Right lung (tissue), 5 donors: ENCODE results near the gene ZNF318. TPM values are rescaled to one million over a fixed set of nuclear protein-coding genes. Genes with fewer than 3 reads are reported as not detected.
"Not testable (repeated sequence)": the region's sequence is repeated elsewhere in the genome, so short reads cannot be mapped to it uniquely, and the experiment has no call there.

Experiments used
- DNase-seq, 2 donors: peaks; one replicate each; pipeline ENCODE4 v3.0.0-alpha.2; 2013
- polyA plus RNA-seq, 5 donors: library from polyadenylated mRNA; unstranded; fragments of 120-200 nt; gene quantifications; one replicate each; pipeline versions ENCODE4 v1.2.1 to v1.2.3, GENCODE V29; 2013; ENCODE audit warnings: inconsistent platforms in 1 of 5, low replicate concordance in 1 of 5; ENCODE audit not compliant: insufficient read length in 5 of 5, insufficient read depth in 1 of 5

ZNF318 gene
- polyA plus RNA-seq, 5 donors: 25.8 to 35.4 (median 31.6) TPM

- DNase-seq: no peak
Measured at GRCh38 chr6:43389730-43390295, 20.4 kb upstream of the ZNF318 start.

GRCh38 chr6:43386492-43386891 lies 17.0 kb upstream of the ZNF318 start:
- DNase-seq: no peak

GRCh38 chr6:43383021-43383667 lies 13.7 kb upstream of the ZNF318 start:
- DNase-seq: no peak

GRCh38 chr6:43380858-43381257 lies 11.4 kb upstream of the ZNF318 start:
- DNase-seq: not testable (repeated sequence)

GRCh38 chr6:43378631-43379030 lies 9.2 kb upstream of the ZNF318 start:
- DNase-seq: no peak

GRCh38 chr6:43377710-43378229 lies 8.3 kb upstream of the ZNF318 start:
- no peak for DNase-seq

- DNase-seq: no peak
Measured at GRCh38 chr6:43376551-43376981, 7.1 kb upstream of the ZNF318 start.

GRCh38 chr6:43375693-43376092 lies 6.2 kb upstream of the ZNF318 start:
- DNase-seq: no peak

- no peak for DNase-seq
Measured at GRCh38 chr6:43373252-43373875, 3.9 kb upstream of the ZNF318 start.

GRCh38 chr6:43370003-43370580 lies 645 bp upstream of the ZNF318 start:
- DNase-seq: not testable (repeated sequence)

- peak; percentile 38 to 42 for DNase-seq
Measured at GRCh38 chr6:43368259-43369160, 937 bp downstream of the ZNF318 start.

- no peak for DNase-seq
Measured at GRCh38 chr6:43367245-43367984, 2.0 kb downstream of the ZNF318 start.

GRCh38 chr6:43361269-43361668 lies 8.2 kb downstream of the ZNF318 start:
- no peak for DNase-seq

GRCh38 chr6:43359831-43360230 lies 9.6 kb downstream of the ZNF318 start:
- DNase-seq: no peak

- DNase-seq: no peak
Measured at GRCh38 chr6:43359381-43359780, 10.1 kb downstream of the ZNF318 start.

GRCh38 chr6:43355862-43356590 lies 13.4 kb downstream of the ZNF318 start:
- DNase-seq: no peak

- not testable (repeated sequence) for DNase-seq
Measured at GRCh38 chr6:43351951-43352350, 17.5 kb downstream of the ZNF318 start.

GRCh38 chr6:43347444-43347843 lies 22.0 kb downstream of the ZNF318 start:
- DNase-seq: no peak

- no peak for DNase-seq
Measured at GRCh38 chr6:43347021-43347420, 22.4 kb downstream of the ZNF318 start.

GRCh38 chr6:43346243-43346642 lies 23.2 kb downstream of the ZNF318 start:
- not testable (repeated sequence) for DNase-seq
